Ascending aorta (tissue), 2 donors: Measurements from ENCODE around the gene ZBTB20. TPM values are rescaled to one million over a fixed set of nuclear protein-coding genes. Genes with fewer than 3 reads are reported as not detected.

Experiments used
- DNase-seq, 2 donors: peaks; one replicate each; pipeline ENCODE4 v3.0.0-alpha.2; 2019; ENCODE audit warnings: low spot score in 2 of 2
- H3K27ac ChIP-seq, 2 donors: fragments of 200-600 bp; sonication (generic); one replicate each; pipeline ENCODE4 v1.5.1; 2016 to 2017; ENCODE audit warnings: mild to moderate bottlenecking in 1 of 2
- H3K27me3 ChIP-seq: fragments of 200-600 bp; sonication (generic); one replicate; pipeline ENCODE4 v1.5.1; 2017
- H3K36me3 ChIP-seq, 2 donors: fragments of 200-600 bp; sonication (generic); one replicate each; pipeline ENCODE4 v1.5.1; 2016
- H3K4me1 ChIP-seq, 2 donors: fragments of 200-600 bp; sonication (generic); one replicate each; pipeline ENCODE4 v1.5.1; 2016 to 2017; ENCODE audit warnings: mild to moderate bottlenecking in 1 of 2
- H3K4me3 ChIP-seq, 2 donors: fragments of 200-600 bp; sonication (generic); one replicate each; pipeline ENCODE4 v1.5.1; 2016 to 2017; ENCODE audit warnings: mild to moderate bottlenecking in 1 of 2
- H3K9me3 ChIP-seq, 2 donors: fragments of 200-600 bp; sonication (generic); one replicate each; pipeline ENCODE4 v1.5.1; 2016
- CTCF ChIP-seq, 3 experiments: fragments of 200-600 bp in 2 of 3; fragments of 450-650 bp in 1 of 3; sonication (generic) in 2 of 3; IDR thresholded peaks; one replicate each; pipeline ENCODE4 v1.5.1; 2016 to 2019; ENCODE audit warnings: antibody characterized with exemption in 3 of 3, mild to moderate bottlenecking in 1 of 3, moderate library complexity in 1 of 3
- intact Hi-C: fragments of 100-400 bp; cut with DNase I; formaldehyde crosslinking; loops from one replicate; pipeline ENCODE4 v1.15.1; 2023
- total RNA-seq: library from RNA; depleted of rRNA; stranded (reverse); fragments of >200 nt; gene quantifications from one replicate; pipeline ENCODE4 v1.1.0, GENCODE V29; 2016

The ZBTB20 gene
- total RNA-seq, 1 donor from 2014 or later = 60.3 TPM

- DNase-seq = no peak
- H3K36me3 ChIP-seq = no peaks in the 10 kb centered on the region
- H3K27ac ChIP-seq = no peak overlapping the region
- H3K27me3 ChIP-seq = no peaks in the 10 kb centered on the region
- H3K4me1 ChIP-seq = no peaks in the 10 kb centered on the region
- intact Hi-C loops = loop anchor here (2.0 kb wide), 1 partner anchor 77 kb away; no protein-coding TSS in a partner anchor
- H3K9me3 ChIP-seq = no peaks in the 10 kb centered on the region
- no peak overlapping the region for H3K4me3 ChIP-seq
- TF ChIP-seq CTCF (IDR thresholded peaks at IDR 0.05) = peak in 2 of 3 experiments; percentile 13 to 48
Observed at GRCh38 chr3:115169808-115170207, 22.7 kb upstream of the ZBTB20 start.

GRCh38 chr3:115165701-115166100, 18.6 kb upstream of the ZBTB20 start:
- intact Hi-C loops = no loop called here
- no peak for TF ChIP-seq CTCF (IDR thresholded peaks at IDR 0.05)
- Histone ChIP-seq H3K27me3 (no peaks in the 10 kb centered on the region), H3K4me1 (no peaks in the 10 kb centered on the region), H3K4me3 (no peak overlapping the region), H3K27ac (no peak overlapping the region), H3K36me3 (no peaks in the 10 kb centered on the region), H3K9me3 (no peaks in the 10 kb centered on the region)
- no peak for DNase-seq

GRCh38 chr3:115165266-115165665, 18.2 kb upstream of the ZBTB20 start:
- no peaks in the 10 kb centered on the region for H3K4me1 ChIP-seq
- H3K27ac ChIP-seq = no peak overlapping the region
- DNase-seq = no peak
- no peak for TF ChIP-seq CTCF (IDR thresholded peaks at IDR 0.05)
- intact Hi-C loops = no loop called here
- no peak overlapping the region for H3K4me3 ChIP-seq
- no peaks in the 10 kb centered on the region for H3K27me3 ChIP-seq
- H3K36me3 ChIP-seq = no peaks in the 10 kb centered on the region
- H3K9me3 ChIP-seq = no peaks in the 10 kb centered on the region

- intact Hi-C loops = no loop called here
- Histone ChIP-seq H3K36me3 (no peaks in the 10 kb centered on the region), H3K27me3 (no peaks in the 10 kb centered on the region)
Observed at GRCh38 chr3:115164374-115165221, 17.5 kb upstream of the ZBTB20 start.

GRCh38 chr3:115162759-115163158, 15.7 kb upstream of the ZBTB20 start:
- TF ChIP-seq CTCF (IDR thresholded peaks at IDR 0.05) = no peak

More at GRCh38 chr3:115164374-115165221, 17.5 kb upstream of the ZBTB20 start:
- TF ChIP-seq CTCF (IDR thresholded peaks at IDR 0.05) = no peak
- Histone ChIP-seq H3K27ac (no peak overlapping the region), H3K9me3 (no peaks in the 10 kb centered on the region), H3K4me3 (no peak overlapping the region), H3K4me1 (no peaks in the 10 kb centered on the region)
- DNase-seq = no peak

More at GRCh38 chr3:115162759-115163158, 15.7 kb upstream of the ZBTB20 start:
- no peaks in the 10 kb centered on the region for H3K27me3 ChIP-seq
- H3K27ac ChIP-seq = no peak overlapping the region
- intact Hi-C loops = no loop called here
- H3K4me1 ChIP-seq = no peaks in the 10 kb centered on the region
- no peak overlapping the region for H3K4me3 ChIP-seq
- H3K36me3 ChIP-seq = no peaks in the 10 kb centered on the region
- DNase-seq = no peak
- H3K9me3 ChIP-seq = no peaks in the 10 kb centered on the region
